Midbrain (tissue), 1 donor: ENCODE results near the gene CLK4.

ENCODE experiments used
- DNase-seq: peaks from one replicate; lab custom pipeline; 2025; lab: John Stamatoyannopoulos, UW

The CLK4 gene

GRCh38 chr5:178554311-178554710, 72.5 kb downstream of the CLK4 start:
- DNase-seq = no peak

- no peak for DNase-seq
Observed at GRCh38 chr5:178553517-178553916, 73.3 kb downstream of the CLK4 start.
